ENCODE results near the gene SENP2. TPM values are rescaled to one million over a fixed set of nuclear protein-coding genes. Genes with fewer than 3 reads are reported as not detected.

The SENP2 gene
- total RNA-seq (10 to 100 TPM; 19.2 to 40.0 (median 34.7) TPM), polyA plus RNA-seq (1 to 10 TPM; 4.8 to 8.7 (median 5.2) TPM)
- long read RNA-seq, donor 1, full-length matches to known transcripts = 3 of 3 reads
- long read RNA-seq, donor 1, partial matches to known transcripts = 0 of 3 reads
- long read RNA-seq, donor 1, other reads (novel, unspliced or antisense) = 0 of 3 reads
- long read RNA-seq, donor 2, partial matches to known transcripts = 12 of 12 reads
- long read RNA-seq, donor 2, other reads (novel, unspliced or antisense) = 0 of 12 reads

- 0 to 2% (median 1%) methylated on average over 49 to 64 of the region's 64 CpGs for WGBS, 5 donors
- peak; percentile 99 for DNase-seq
- no peaks in the 10 kb centered on the region for H3K9me3 ChIP-seq
- peak within 1 kb of the TSS; percentile 78 to 96 (median 84) for H3K4me3 ChIP-seq
- peak within 1 kb of the TSS; percentile 94 to 99 (median 98) for H3K27ac ChIP-seq
- H3K4me1 ChIP-seq = peaks cover 11 to 66% (median 46%) of the 10 kb centered on the region in 6 donors
- peak in 1 of 3 donors; percentile 76 for TF ChIP-seq POLR2A (IDR thresholded peaks at IDR 0.05)
- TF ChIP-seq POLR2AphosphoS5 (IDR thresholded peaks at IDR 0.05) = peak; percentile 96 to 97 (median 96)
- TF ChIP-seq CTCF (IDR thresholded peaks at IDR 0.05 in 8 of 11, conservative IDR thresholded peaks at IDR 0.05 in 3 of 11) = peak in 1 of 11 experiments; percentile 15
- H3K36me3 ChIP-seq = peaks cover 0 to 18% (median 5%) of the 10 kb centered on the region in 6 donors
- intact Hi-C loops (cut with DNase I; ENCODE audit: low total_unique reads) = loop anchor here (10.0 kb wide), 1 partner anchor 91 kb away; the partner anchor contains the start of gene TMEM41A
- H3K27me3 ChIP-seq (replicated peaks in 1 of 7) = no peaks in the 10 kb centered on the region
Observed at GRCh38 chr3:185585859-185586685, at the start of gene SENP2. SENP2 (plus strand) TSS chr3:185586295; CDS start chr3:185586414, 119 bp downstream.

DNA sequence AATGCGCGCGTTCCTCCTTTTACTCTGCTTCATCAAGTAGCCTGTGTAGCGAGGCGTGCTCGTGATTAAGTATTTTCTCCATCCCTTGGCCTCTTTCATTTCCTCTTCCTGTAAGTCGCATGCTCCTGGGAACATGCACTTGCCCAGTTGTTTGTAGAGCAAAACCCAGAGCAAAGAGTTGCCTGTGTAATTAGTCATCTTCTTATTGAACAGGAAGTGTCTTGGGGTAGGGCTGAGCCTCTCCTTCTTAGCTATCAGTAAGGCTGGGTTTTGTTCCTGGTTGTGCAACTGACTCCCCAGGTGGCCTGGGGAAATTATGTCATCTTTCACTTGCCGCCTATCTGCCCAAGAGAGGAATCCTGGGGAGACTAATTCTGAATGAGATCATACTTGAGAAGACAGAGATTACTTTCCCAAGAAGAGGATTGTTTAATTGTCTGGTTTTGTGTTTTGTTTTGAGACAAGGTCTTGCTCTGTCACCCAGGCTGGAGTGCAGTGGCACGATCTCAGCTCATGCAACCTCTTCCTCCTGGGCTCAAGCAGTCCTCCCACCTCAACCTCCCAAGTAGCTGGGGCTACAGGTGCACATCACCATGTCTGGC, 48.6 kb upstream of the SENP2 start:
- peak overlapping the region in 3 of 8 donors; percentile 8 to 61 (median 60) for H3K27ac ChIP-seq
- H3K9me3 ChIP-seq = no peaks in the 10 kb centered on the region
- WGBS, 5 donors = 13 to 21% (median 17%) methylated on average over 9 of the region's 9 CpGs
- no peaks in the 10 kb centered on the region for H3K36me3 ChIP-seq
- H3K27me3 ChIP-seq (replicated peaks in 1 of 7) = no peaks in the 10 kb centered on the region
- intact Hi-C loops (cut with DNase I; ENCODE audit: low total_unique reads) = no loop called here
- H3K4me1 ChIP-seq = peaks cover 0 to 14% (median 9%) of the 10 kb centered on the region in 6 donors
- TF ChIP-seq POLR2AphosphoS5 (IDR thresholded peaks at IDR 0.05) = peak in 1 of 3 donors; percentile 34
- TF ChIP-seq CTCF (IDR thresholded peaks at IDR 0.05 in 8 of 11, conservative IDR thresholded peaks at IDR 0.05 in 3 of 11) = no peak
- DNase-seq = peak; percentile 14
- peak overlapping the region in 1 of 8 donors; percentile 11 for H3K4me3 ChIP-seq

- H3K36me3 ChIP-seq = no peaks in the 10 kb centered on the region
- H3K4me1 ChIP-seq = peaks cover 0 to 14% (median 9%) of the 10 kb centered on the region in 6 donors
- no peak overlapping the region for H3K27ac ChIP-seq
- no peak overlapping the region for H3K4me3 ChIP-seq
- no peaks in the 10 kb centered on the region for H3K9me3 ChIP-seq
- TF ChIP-seq POLR2AphosphoS5 (IDR thresholded peaks at IDR 0.05) (no peak), POLR2A (IDR thresholded peaks at IDR 0.05) (no peak), CTCF (IDR thresholded peaks at IDR 0.05 in 8 of 11, conservative IDR thresholded peaks at IDR 0.05 in 3 of 11) (no peak)
- intact Hi-C loops (cut with DNase I; ENCODE audit: low total_unique reads) = no loop called here
- WGBS, 5 donors = 79 to 87% (median 85%) methylated on average over 2 of the region's 2 CpGs
- peak; percentile 6 for DNase-seq
- peaks cover 0 to 5% (median 0%) of the 10 kb centered on the region in 7 donors for H3K27me3 ChIP-seq (replicated peaks in 1 of 7)
Observed at GRCh38 chr3:185539934-185540333, 46.2 kb upstream of the SENP2 start.
